OCI-LY7 (cell line): ENCODE results near the gene GIPC2. TPM values are rescaled to one million over a fixed set of nuclear protein-coding genes. Genes with fewer than 3 reads are reported as not detected.

Source experiments
- BruUV-seq: library from RNA; stranded (reverse); fragments of 400-500 nt; replicated peaks from 2 replicates; lab custom pipeline; 2021; lab: Mats Ljungman, UMichigan
- CTCF ChIA-PET: fragments of 300-600 bp; sonication (Branson Sonifier 250); formaldehyde crosslinking; loops from one replicate; lab custom pipeline; 2022; ENCODE audit warnings: antibody characterized with exemption; ENCODE audit not compliant: unreplicated experiment; lab: Charles Lee
- POLR2A ChIA-PET: fragments of 300-600 bp; sonication (Branson Sonifier 250); formaldehyde crosslinking; loops from one replicate; lab custom pipeline; 2022; ENCODE audit warnings: antibody characterized with exemption; lab: Charles Lee
- DNase-seq: peaks from one replicate; pipeline ENCODE4 v3.0.0-alpha.2; 2015; ENCODE audit warnings: low spot score
- H2AFZ ChIP-seq: fragments of 200-600 bp; sonication (generic), shearing (Covaris generic); 2 replicates; pipeline ENCODE4 v1.6.1; 2014; ENCODE audit warnings: mild to moderate bottlenecking, antibody characterized with exemption, low read length, moderate library complexity
- H3K27ac ChIP-seq: fragments of 200-600 bp; sonication (generic); 2 replicates; pipeline ENCODE4 v1.5.1; 2014; ENCODE audit warnings: mixed run types, low read depth, mild to moderate bottlenecking, moderate library complexity, low read length, inconsistent platforms; ENCODE audit not compliant: poor library complexity, severe bottlenecking
- H3K36me3 ChIP-seq: fragments of 200-600 bp; sonication (generic); 2 replicates; pipeline ENCODE4 v1.6.1; 2014; ENCODE audit warnings: mild to moderate bottlenecking, antibody characterized with exemption, low read length, moderate library complexity, mixed read lengths; ENCODE audit not compliant: insufficient read depth
- H3K4me1 ChIP-seq: fragments of 200-600 bp; sonication (generic); 2 replicates; pipeline ENCODE4 v1.5.1; 2014; ENCODE audit warnings: mild to moderate bottlenecking, low read length; ENCODE audit not compliant: insufficient read depth, poor library complexity, severe bottlenecking
- H3K4me2 ChIP-seq: fragments of 200-600 bp; sonication (generic); 2 replicates; pipeline ENCODE4 v1.6.1; 2014; ENCODE audit warnings: mild to moderate bottlenecking, low read length
- H3K4me3 ChIP-seq: fragments of 200-600 bp; sonication (generic); 2 replicates; pipeline ENCODE4 v1.5.1; 2014; ENCODE audit warnings: mild to moderate bottlenecking, low read depth, low read length; ENCODE audit not compliant: poor library complexity, severe bottlenecking
- H3K79me2 ChIP-seq: fragments of 200-600 bp; sonication (generic); 2 replicates; pipeline ENCODE4 v1.6.1; 2016; ENCODE audit warnings: low read depth, mild to moderate bottlenecking, low read length, moderate library complexity, mixed read lengths; ENCODE audit not compliant: insufficient read depth
- H3K9me2 ChIP-seq: fragments of 200-600 bp; sonication (generic); 2 replicates; pipeline ENCODE4 v1.6.1; 2016; ENCODE audit warnings: mild to moderate bottlenecking, low read length, mixed read lengths; ENCODE audit not compliant: insufficient read depth
- H3K9me3 ChIP-seq: fragments of 200-600 bp; sonication (generic); 2 replicates; pipeline ENCODE4 v1.6.1; 2014; ENCODE audit warnings: mild to moderate bottlenecking, mixed run types, low read length, mixed read lengths
- H4K20me1 ChIP-seq: fragments of 200-600 bp; sonication (generic); 2 replicates; pipeline ENCODE4 v1.6.1; 2014; ENCODE audit warnings: mild to moderate bottlenecking, antibody characterized with exemption, low read length, moderate library complexity, mixed read lengths; ENCODE audit not compliant: insufficient read depth
- EZH2phosphoT487 ChIP-seq: fragments of 200-600 bp; sonication (generic); IDR thresholded peaks from 2 replicates; pipeline ENCODE4 v1.6.1; 2018; ENCODE audit warnings: low read depth, borderline replicate concordance, mild to moderate bottlenecking, mixed run types, antibody characterized with exemption, low read length, moderate library complexity, mixed read lengths
- intact Hi-C: fragments of 100-400 bp; cut with micrococcal nuclease; formaldehyde crosslinking; loops from one replicate; pipeline ENCODE4 v1.10.0; 2022; ENCODE audit not compliant: unreplicated experiment
- total RNA-seq, 2 experiments: library from RNA; depleted of rRNA in 1 of 2; stranded (reverse); fragments of >200 nt in 1 of 2; shearing (Covaris generic) in 1 of 2; gene quantifications; 2 replicates each; pipeline ENCODE4 v1.2.3, GENCODE V29; 2014 to 2022
- TF ChIP-seq, protein P1 (sequence below): fragments of 200-600 bp; sonication (generic); conservative IDR thresholded peaks from 2 replicates; pipeline ENCODE4 v1.5.1; 2014; ENCODE audit warnings: mild to moderate bottlenecking, antibody characterized with exemption, low read length, moderate library complexity, mixed read lengths

Gene GIPC2
- total RNA-seq, 2 experiments from 2014 or later: not detected

DNA sequence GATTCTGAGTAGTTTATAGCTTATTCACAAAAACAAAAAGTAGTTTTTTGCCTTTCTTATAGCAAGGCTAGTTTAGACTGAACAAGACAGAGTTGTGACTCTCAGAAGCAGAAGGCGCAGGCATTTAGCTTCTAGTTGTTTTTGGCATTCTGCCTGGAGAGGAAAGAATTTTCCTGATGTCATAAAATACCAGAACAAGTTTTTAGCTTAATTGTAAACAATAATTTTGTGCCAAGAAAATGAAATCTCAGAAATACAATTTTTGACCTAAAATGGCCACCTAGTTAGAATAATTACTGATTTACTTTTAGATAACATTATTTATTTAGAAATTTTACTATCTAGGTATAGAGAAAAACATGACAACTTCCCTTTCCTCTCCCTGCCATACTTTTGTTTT is 40.0 kb upstream of the GIPC2 start:
- no peak overlapping the region for H3K27ac ChIP-seq
- intact Hi-C loops: loop anchor here (10.0 kb wide), 1 partner anchor 251 kb away; the partner anchor contains the start of gene USP33
- H2AFZ ChIP-seq: peak overlapping the region; percentile 84; the same call in 1 of the 2 replicates
- ChIA-PET POLR2A (interaction anchor here (0.5 to 9.8 kb wide), 16 partner anchors 9 to 236 kb away, joined by 3 to 193 read pairs (median 7); partner anchors contain the start of genes FUBP1 and MIGA1), CTCF (interaction anchor here (1.5 kb wide), 1 partner anchor 27 kb away, joined by 5 read pairs; the partner anchor contains the start of gene FUBP1)
- peak overlapping the region; percentile 72 for H3K4me3 ChIP-seq
- H3K9me3 ChIP-seq: no peaks in the 10 kb centered on the region
- H3K4me2 ChIP-seq: peak overlapping the region; percentile 80
- H3K9me2 ChIP-seq: no peaks in the 10 kb centered on the region
- no peak for TF ChIP-seq EZH2phosphoT487
- TF ChIP-seq, protein P1, sequence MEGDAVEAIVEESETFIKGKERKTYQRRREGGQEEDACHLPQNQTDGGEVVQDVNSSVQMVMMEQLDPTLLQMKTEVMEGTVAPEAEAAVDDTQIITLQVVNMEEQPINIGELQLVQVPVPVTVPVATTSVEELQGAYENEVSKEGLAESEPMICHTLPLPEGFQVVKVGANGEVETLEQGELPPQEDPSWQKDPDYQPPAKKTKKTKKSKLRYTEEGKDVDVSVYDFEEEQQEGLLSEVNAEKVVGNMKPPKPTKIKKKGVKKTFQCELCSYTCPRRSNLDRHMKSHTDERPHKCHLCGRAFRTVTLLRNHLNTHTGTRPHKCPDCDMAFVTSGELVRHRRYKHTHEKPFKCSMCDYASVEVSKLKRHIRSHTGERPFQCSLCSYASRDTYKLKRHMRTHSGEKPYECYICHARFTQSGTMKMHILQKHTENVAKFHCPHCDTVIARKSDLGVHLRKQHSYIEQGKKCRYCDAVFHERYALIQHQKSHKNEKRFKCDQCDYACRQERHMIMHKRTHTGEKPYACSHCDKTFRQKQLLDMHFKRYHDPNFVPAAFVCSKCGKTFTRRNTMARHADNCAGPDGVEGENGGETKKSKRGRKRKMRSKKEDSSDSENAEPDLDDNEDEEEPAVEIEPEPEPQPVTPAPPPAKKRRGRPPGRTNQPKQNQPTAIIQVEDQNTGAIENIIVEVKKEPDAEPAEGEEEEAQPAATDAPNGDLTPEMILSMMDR: no peak
- BruUV-seq: no TSS peak
- H3K36me3 ChIP-seq: no peaks in the 10 kb centered on the region
- peaks cover 19% of the 10 kb centered on the region; the same call in 1 of the 2 replicates for H3K79me2 ChIP-seq
- no peaks in the 10 kb centered on the region for H4K20me1 ChIP-seq
- no peak for DNase-seq
- H3K4me1 ChIP-seq: peaks cover 38% of the 10 kb centered on the region

DNA sequence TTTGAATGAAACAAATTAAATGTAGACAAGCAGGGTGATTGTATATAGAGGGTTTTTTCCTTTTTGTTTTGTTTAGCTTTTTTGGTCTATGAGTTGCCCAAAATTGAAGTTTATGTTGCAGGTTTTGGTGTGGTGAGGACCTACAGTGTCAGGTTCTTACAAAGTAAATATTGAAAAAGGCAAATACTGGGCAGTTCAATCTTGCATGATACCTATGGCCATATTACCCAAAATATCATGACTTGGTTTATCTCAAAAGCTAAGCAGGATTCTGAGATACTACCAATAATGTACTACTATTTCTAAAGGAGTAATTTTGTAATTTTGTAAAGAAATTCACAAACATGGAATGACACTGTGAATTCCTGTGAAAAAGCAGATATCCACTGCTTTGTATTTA is 39.2 kb upstream of the GIPC2 start:
- TF ChIP-seq EZH2phosphoT487: no peak
- TF ChIP-seq, protein P1: no peak

More for the DNA sequence above, 39.2 kb upstream of the GIPC2 start:
- no peaks in the 10 kb centered on the region for H3K9me2 ChIP-seq
- no peaks in the 10 kb centered on the region for H3K36me3 ChIP-seq
- ChIA-PET POLR2A (interaction anchor here (0.6 to 9.8 kb wide), 7 partner anchors 8 to 1610 kb away, joined by 4 to 193 read pairs (median 6); partner anchors contain the start of gene FUBP1), CTCF (no interaction called here)
- H3K4me3 ChIP-seq: peak overlapping the region; percentile 72
- peaks cover 19% of the 10 kb centered on the region; the same call in 1 of the 2 replicates for H3K79me2 ChIP-seq
- BruUV-seq: no TSS peak
- peak overlapping the region; percentile 80 for H3K4me2 ChIP-seq
- no peaks in the 10 kb centered on the region for H4K20me1 ChIP-seq
- H3K9me3 ChIP-seq: no peaks in the 10 kb centered on the region
- no peak overlapping the region for H3K27ac ChIP-seq
- intact Hi-C loops: loop anchor here (10.0 kb wide), 1 partner anchor 252 kb away; the partner anchor contains the start of gene USP33
- DNase-seq: no peak
- H3K4me1 ChIP-seq: peaks cover 38% of the 10 kb centered on the region
- no peak overlapping the region for H2AFZ ChIP-seq
